ENCODE results near the gene PSPH. TPM values are rescaled to one million over a fixed set of nuclear protein-coding genes. Genes with fewer than 3 reads are reported as not detected.

Gene PSPH
- polyA plus RNA-seq, 1 of the 3 experiments (the other 2 are of a cell fraction) = 50.5 TPM

DNA sequence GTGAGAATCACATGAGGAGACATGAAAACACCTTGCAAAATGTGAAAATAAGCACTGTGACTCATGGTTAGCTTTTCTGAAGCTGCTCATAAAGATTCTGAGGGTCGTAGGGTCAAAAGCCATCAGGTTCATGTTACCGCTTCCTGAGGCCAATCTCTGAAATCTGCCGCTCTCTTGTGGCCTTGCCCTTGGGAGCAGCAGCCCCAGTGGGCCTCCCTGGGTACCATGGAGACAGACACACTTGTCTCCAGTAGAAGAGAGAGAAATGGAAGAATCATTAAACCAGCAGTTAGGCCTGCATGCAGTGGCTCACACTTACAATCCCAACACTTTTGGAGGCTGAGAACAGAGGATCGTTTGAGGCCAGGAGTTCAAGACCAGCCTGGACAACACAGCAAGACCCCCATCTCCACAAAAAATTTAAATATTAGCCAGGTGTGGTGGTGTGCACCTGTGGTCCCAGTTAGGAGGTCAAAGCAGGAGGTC lies 44.0 kb downstream of the PSPH start:
- CTCF ChIA-PET = interaction anchor here (0.9 to 6.9 kb wide), 9 partner anchors 13 to 366 kb away, joined by 3 to 67 read pairs (median 6); partner anchors contain the start of genes NIPSNAP2 and PSPH
- no peak for TF ChIP-seq MXI1 (IDR thresholded peaks at IDR 0.05; ENCODE audit: low read depth, low read length)
- no peak for TF ChIP-seq RXRA (IDR thresholded peaks at IDR 0.05; ENCODE audit: borderline replicate concordance, low read depth)
- TF ChIP-seq, protein P1, sequence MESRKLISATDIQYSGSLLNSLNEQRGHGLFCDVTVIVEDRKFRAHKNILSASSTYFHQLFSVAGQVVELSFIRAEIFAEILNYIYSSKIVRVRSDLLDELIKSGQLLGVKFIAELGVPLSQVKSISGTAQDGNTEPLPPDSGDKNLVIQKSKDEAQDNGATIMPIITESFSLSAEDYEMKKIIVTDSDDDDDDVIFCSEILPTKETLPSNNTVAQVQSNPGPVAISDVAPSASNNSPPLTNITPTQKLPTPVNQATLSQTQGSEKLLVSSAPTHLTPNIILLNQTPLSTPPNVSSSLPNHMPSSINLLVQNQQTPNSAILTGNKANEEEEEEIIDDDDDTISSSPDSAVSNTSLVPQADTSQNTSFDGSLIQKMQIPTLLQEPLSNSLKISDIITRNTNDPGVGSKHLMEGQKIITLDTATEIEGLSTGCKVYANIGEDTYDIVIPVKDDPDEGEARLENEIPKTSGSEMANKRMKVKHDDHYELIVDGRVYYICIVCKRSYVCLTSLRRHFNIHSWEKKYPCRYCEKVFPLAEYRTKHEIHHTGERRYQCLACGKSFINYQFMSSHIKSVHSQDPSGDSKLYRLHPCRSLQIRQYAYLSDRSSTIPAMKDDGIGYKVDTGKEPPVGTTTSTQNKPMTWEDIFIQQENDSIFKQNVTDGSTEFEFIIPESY (IDR thresholded peaks at IDR 0.05; ENCODE audit: borderline replicate concordance, low read depth) = no peak
- TF ChIP-seq FOSL2 (IDR thresholded peaks at IDR 0.05; ENCODE audit: borderline replicate concordance, low read depth) = no peak
- TF ChIP-seq EP300 (IDR thresholded peaks at IDR 0.05; ENCODE audit: borderline replicate concordance in 1 of 2, low read depth in 1 of 2, low read length in 1 of 2) = no peak
- no peak for TF ChIP-seq GATA2 (CRISPR knock-in tag; IDR thresholded peaks at IDR 0.05)
- no peak for TF ChIP-seq TAF1 (IDR thresholded peaks at IDR 0.05; ENCODE audit: borderline replicate concordance, low read depth, low read length)
- no peaks in the 10 kb centered on the region for H3K9me2 ChIP-seq
- no peaks in the 10 kb centered on the region for H4K20me1 ChIP-seq (ENCODE audit: insufficient read depth)
- H3K79me2 ChIP-seq (ENCODE audit: insufficient read depth) = no peaks in the 10 kb centered on the region
- H3K4me2 ChIP-seq = no peak overlapping the region
- no peak overlapping the region for H3K9ac ChIP-seq
- no peak overlapping the region for H3K27ac ChIP-seq (ENCODE audit: low read depth in 2 of 2, low read length in 1 of 2)
- no peak overlapping the region for H3K4me3 ChIP-seq (ENCODE audit: low read depth in 2 of 2, low read length in 1 of 2)
- H3K9me3 ChIP-seq = no peaks in the 10 kb centered on the region
- no peak overlapping the region for H2AFZ ChIP-seq (ENCODE audit: low read depth)
- POLR2A ChIA-PET = interaction anchor here (0.8 kb wide), 1 partner anchor 58 kb away, joined by 4 read pairs; no protein-coding TSS in a partner anchor
- peaks cover 2% of the 10 kb centered on the region for H3F3A ChIP-seq (replicated peaks; ENCODE audit: insufficient read depth)
- 92% methylated on average over 4 of the region's 4 CpGs for WGBS (ENCODE audit: low lambda C conversion rate)
- H3K27me3 ChIP-seq (ENCODE audit: insufficient read depth) = no peaks in the 10 kb centered on the region
- DNase-seq = no peak
- peaks cover 3 to 8% of the 10 kb centered on the region in 2 experiments for H3K36me3 ChIP-seq (replicated peaks in 1 of 2; ENCODE audit: control insufficient read depth in 1 of 2, insufficient read depth in 2 of 2, low read length in 1 of 2)
- no peaks in the 10 kb centered on the region for H3K4me1 ChIP-seq (ENCODE audit: control insufficient read depth in 1 of 2, insufficient read depth in 2 of 2, low read depth in 1 of 2, low read length in 1 of 2)

- no peak for DNase-seq
These were observed 47.5 kb downstream of the PSPH start for GRCh38 chr7:56003749-56004148.

More at GRCh38 chr7:56003749-56004148, 47.5 kb downstream of the PSPH start:
- H3K79me2 ChIP-seq (ENCODE audit: insufficient read depth) = no peaks in the 10 kb centered on the region
- POLR2A ChIA-PET = no interaction called here
- H3K36me3 ChIP-seq (replicated peaks in 1 of 2; ENCODE audit: control insufficient read depth in 1 of 2, insufficient read depth in 2 of 2, low read length in 1 of 2) = peaks cover 5 to 11% of the 10 kb centered on the region in 2 experiments
- H3K9me3 ChIP-seq = no peaks in the 10 kb centered on the region
- no peaks in the 10 kb centered on the region for H3K27me3 ChIP-seq (ENCODE audit: insufficient read depth)
- H3K9me2 ChIP-seq = no peaks in the 10 kb centered on the region
- no peak for TF ChIP-seq RXRA (IDR thresholded peaks at IDR 0.05; ENCODE audit: borderline replicate concordance, low read depth)
- TF ChIP-seq GATA2 (CRISPR knock-in tag; IDR thresholded peaks at IDR 0.05) = no peak
- no peak for TF ChIP-seq MAX (IDR thresholded peaks at IDR 0.05; ENCODE audit: low read depth)
- TF ChIP-seq FOXJ3 (CRISPR knock-in tag; IDR thresholded peaks at IDR 0.05) = no peak
- TF ChIP-seq SIN3A (IDR thresholded peaks at IDR 0.05; ENCODE audit: borderline replicate concordance, low read depth, low read length) = no peak
- TF ChIP-seq EZH2phosphoT487 (IDR thresholded peaks at IDR 0.05; ENCODE audit: borderline replicate concordance, low read depth) = no peak
- TF ChIP-seq RFX5 (IDR thresholded peaks at IDR 0.05; ENCODE audit: low read length) = no peak
- TF ChIP-seq TCF12 (IDR thresholded peaks at IDR 0.05) = no peak
- no peak for TF ChIP-seq TAF1 (IDR thresholded peaks at IDR 0.05; ENCODE audit: borderline replicate concordance, low read depth, low read length)
- H3K27ac ChIP-seq (ENCODE audit: low read depth in 2 of 2, low read length in 1 of 2) = no peak overlapping the region
- 89% methylated on average over 4 of the region's 4 CpGs for WGBS (ENCODE audit: low lambda C conversion rate)
- no peaks in the 10 kb centered on the region for H4K20me1 ChIP-seq (ENCODE audit: insufficient read depth)
- no peak overlapping the region for H3K9ac ChIP-seq
- H3K4me3 ChIP-seq (ENCODE audit: low read depth in 2 of 2, low read length in 1 of 2) = no peak overlapping the region
- no peak overlapping the region for H2AFZ ChIP-seq (ENCODE audit: low read depth)
- CTCF ChIA-PET = interaction anchor here (0.7 to 6.9 kb wide), 5 partner anchors 15 to 70 kb away, joined by 4 to 67 read pairs (median 4); no protein-coding TSS in a partner anchor
- H3F3A ChIP-seq (replicated peaks; ENCODE audit: insufficient read depth) = peaks cover 6% of the 10 kb centered on the region
- H3K4me1 ChIP-seq (ENCODE audit: control insufficient read depth in 1 of 2, insufficient read depth in 2 of 2, low read depth in 1 of 2, low read length in 1 of 2) = no peaks in the 10 kb centered on the region
- no peak overlapping the region for H3K4me2 ChIP-seq
